GM19238 (cell line): Measurements from ENCODE around the gene LRTM2.

Experiments
- DNase-seq: peaks from one replicate; pipeline ENCODE4 v3.0.0; 2011; ENCODE audit warnings: low spot score; ENCODE audit not compliant: insufficient read length

Gene LRTM2

DNA sequence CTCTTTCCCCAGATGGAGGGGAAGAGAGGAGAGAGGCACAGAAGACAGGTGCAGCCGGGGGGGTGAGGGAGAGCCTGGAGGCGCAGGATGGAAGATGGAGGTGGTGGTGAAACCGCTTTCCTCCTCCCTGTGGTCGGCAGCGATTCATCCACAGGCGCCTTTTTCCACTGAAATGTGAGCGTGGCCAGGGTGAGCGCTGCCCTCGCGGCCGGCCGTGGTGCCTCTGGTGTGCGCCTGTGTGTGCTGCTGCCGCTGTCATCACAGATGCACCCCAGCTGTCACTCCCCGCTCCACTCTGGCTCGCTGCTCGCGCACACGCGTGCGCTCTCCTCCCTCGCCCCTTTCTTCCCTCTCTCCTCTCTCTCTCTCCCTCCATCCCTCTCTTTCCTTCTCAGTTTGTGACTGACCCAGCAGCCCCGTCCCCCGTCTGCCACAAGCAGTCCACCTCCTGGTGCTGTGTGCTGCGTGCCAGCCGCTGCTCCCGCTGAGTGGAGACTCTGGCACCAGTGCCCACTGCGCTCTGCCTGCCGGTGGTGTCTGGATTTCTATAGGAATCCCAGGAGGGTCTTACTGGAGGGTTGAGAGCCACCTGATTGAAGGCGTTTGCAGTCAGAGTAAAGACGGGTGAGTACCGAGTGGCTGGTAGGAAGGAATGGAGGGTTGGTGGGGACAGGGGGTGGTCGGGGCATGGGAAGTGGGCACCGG lies at the start of gene LRTM2:
TSS of gene LRTM2 (plus strand) at position 375 of the 705 bp plus-strand sequence. CDS start 7,584 bp downstream, outside the sequence.
- DNase-seq, result no peak

DNA sequence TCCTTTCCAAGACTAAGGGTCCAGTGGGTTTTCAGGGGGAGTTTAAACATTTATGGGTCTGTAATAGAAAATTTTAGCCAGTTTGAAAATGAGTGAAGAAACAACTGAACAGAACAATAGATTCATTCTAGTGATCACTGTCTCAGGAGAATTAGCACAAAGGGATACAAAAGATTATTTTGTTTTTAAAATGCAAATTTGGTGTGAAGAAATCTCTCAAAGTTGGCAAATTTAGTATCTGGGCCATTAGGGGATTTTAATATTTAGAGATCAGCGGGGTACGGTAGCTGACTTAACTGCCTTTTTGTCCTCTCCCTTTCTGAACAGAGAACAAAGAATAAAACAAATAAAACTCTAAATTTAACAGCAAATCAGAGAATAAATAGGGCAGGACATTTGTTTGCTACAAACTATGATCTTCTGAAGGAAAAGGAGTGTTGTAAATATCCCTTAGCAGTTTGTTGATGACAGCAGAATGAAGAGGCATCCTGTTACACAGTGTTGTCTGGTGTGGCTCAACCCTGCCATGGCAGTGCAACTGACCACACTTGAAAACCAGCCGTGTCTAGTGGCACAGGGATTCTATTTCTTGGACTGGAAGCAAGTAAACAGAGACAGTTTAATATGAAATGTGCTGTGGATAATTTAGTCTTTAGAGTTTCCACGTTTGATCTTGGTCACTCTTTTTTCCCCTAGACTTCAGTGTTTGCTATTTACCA lies 46.3 kb upstream of the LRTM2 start:
- no peak for DNase-seq

DNA sequence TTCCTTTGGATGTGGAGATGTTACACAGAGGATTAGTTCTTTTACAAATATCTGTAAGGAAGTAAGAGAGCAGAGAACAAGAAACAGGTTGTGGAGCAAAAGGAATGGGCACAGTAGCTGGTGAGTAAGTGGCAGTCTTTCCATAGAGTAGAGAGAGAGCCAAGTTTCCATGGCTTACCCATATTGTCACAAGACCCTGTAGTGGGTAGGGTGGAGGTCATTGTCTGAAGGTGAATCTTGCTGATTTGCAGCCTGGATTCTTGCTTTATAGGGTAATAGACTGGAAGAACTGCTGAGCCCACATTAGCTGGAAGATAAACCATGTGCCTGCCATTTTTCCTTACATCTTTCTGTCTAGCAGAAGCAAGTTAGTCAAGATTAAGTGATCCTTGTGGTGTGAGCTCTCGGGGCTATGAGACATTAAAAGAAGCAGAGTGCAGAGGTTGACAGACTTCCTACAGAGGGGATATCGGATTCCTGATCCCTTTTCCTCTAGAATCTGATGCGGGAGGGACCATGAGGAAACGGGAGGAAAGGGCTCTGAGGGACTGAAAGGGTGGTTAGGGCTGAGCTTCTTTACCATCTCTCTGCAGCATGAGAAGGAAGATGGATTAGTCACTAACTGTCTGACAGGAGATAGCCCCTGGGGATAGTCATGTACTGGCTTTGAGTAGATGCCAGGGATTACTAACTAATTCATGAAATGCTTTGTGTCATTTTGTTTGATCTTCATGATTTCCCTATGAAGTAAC lies 44.0 kb upstream of the LRTM2 start:
- no peak for DNase-seq

DNA sequence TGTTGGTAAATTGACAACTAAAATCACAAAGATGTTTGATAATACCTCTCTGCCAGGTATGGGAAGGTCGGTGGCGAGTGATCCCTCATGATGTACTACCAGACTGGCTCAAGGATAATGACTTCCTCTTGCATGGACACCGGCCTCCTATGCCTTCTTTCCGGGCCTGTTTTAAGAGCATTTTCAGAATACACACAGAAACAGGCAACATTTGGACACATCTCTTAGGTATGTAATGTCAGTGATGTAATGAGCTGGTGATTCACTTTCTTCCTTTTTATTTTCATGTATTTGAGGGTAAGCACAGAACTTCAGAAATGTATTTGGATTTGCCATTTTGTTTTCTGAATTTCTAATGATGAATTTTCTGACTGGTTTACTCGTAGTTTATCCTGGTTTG lies 42.6 kb upstream of the LRTM2 start:
- DNase-seq, result no peak

DNA sequence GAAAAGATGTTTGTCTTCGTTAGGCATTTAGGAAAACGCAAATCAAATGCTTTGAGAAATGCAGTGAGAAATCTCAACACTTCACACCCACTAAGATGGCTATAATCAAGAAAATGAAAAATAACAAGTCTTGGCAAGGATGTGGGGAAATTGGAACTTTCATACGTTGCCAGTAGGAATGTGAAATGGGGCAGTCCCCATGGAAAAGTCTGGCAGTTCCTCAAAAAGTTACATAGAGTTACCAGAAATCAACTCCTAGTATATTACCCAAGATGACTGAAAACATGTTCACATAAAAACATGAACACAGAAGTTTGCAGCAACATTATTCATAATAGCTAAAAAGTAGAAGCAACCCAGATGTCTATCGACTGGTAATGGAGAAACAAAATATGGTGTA lies 41.5 kb upstream of the LRTM2 start:
- no peak for DNase-seq

DNA sequence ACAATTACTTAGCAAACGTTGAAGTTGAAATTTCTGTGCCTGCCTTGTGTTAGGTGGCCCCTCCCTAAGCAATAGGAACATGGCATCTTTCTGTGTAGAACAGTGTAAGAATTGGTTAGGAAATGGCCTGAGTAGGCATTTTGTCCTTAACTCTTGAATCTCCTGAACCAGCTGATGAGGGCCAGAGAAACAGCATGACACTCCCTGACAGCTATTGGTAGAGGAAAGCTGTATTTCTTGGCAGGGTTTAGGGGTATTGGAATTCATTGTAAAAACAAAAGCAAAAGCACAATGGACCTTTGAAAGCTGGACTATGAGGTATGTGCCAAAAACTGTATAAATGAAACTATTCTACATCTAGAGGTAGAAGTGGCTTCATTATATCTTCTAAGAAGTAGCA lies 40.6 kb upstream of the LRTM2 start:
- DNase-seq, result no peak

DNA sequence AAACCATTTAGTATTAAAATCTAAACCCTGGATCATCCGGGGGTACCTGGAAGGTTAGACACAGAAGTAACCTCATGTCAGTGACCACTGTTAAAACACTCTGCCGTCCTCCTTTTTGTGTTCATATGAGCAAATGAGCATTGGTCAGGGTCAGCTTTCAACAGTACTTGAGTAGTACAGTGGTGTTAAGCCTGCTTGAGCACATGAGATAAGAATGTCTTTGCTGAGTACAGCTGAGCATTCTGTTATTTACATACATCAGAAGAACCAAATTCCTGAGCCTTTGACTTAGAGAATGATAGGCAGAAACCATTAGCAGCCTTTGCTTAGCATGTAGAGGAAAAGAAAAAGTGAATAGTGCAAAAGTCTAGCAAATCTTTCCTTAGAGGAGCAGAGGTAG lies 38.6 kb upstream of the LRTM2 start:
- no peak for DNase-seq

DNA sequence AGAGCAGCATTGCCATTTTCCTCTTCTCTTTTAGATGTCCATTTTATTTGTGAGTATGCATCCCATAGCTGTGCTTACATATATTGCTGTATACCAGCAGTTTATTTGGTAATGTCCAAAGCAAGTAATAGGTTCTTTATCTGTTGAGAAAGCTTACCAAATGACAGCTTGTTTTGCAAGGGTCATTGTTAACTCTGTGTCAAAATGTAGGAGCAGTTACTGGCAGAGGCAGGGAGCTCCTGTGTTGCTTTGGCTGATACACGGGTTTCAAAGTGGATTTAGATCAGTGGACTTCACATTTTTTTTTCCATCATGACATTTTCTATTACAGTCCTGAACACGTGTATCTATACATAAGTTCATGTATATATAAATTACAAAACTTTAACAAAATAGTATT lies 38.1 kb upstream of the LRTM2 start:
- no peak for DNase-seq

DNA sequence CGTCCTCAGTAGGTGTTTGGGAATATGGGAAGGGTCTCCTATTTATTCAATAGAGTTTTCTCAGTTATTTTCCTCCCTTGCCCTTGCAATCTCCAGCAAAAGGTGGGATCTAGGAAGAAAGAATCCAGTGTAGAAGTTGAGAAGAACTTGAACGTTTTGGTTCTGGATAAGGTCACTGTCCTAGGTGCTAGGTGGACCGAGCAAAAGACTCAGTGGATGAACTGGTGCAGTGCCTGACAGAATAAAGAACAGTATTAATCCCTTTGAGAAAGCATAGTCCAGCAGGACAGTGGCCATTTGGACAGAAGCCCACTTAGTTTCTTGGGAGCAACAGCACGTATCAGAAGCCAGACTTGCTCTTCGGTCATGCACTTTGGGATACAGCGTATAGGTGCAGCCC lies 32.7 kb upstream of the LRTM2 start:
- no peak for DNase-seq

DNA sequence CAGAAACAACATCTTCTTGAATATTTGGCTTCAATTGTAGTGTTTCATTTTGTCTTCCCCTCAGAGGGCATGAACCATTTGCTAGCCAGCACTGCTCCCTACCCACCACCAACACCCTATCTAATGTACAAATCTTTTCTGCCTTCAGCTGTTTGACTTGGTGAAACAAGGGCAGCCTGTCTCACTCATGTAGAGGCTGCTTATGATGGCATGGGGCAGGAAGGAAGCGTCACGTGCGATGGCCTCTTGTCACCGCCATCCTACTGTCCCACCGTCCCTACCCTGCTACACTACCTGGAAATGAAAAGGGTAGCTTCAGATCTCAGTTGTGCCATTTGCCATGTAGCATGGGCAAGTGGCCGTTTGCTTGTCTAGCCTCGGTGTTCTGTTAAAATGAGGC lies 29.9 kb upstream of the LRTM2 start:
- no peak for DNase-seq

DNA sequence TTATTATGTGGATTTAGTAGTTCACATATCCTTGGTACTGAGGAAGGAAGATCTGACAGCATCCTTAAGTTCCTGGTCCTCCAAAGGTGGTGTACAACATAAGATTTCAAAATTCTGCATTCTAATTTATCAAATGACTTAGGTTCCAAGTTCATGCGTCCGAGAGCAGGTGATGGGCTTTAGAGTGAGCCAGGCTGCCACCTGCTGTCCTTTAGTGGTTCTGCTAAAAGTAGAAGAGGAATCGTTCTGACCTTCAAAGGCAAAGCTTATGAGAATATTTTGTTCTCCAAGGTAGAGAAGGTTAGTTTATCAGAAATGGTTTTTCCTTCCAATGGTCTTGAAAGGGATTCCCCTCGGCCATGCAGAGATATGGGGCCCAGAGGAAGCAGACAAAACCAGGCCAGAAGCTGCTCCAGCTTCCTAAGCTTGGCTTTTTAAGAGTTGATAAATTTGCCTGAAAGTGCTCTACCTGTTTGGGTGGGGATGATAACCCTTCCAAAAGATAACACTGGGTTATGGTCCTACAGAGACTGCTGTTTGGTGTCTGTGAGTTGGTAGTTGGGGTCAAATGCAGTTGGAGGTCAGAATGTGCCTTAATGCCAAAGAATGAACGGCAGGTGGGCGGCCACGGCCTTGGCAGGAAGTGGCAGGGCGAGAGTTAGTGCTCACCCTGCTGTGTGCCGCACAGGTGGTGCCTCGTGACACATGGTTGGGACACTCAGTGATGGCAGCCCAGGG lies 29.1 kb upstream of the LRTM2 start:
- DNase-seq, result peak; percentile 44

DNA sequence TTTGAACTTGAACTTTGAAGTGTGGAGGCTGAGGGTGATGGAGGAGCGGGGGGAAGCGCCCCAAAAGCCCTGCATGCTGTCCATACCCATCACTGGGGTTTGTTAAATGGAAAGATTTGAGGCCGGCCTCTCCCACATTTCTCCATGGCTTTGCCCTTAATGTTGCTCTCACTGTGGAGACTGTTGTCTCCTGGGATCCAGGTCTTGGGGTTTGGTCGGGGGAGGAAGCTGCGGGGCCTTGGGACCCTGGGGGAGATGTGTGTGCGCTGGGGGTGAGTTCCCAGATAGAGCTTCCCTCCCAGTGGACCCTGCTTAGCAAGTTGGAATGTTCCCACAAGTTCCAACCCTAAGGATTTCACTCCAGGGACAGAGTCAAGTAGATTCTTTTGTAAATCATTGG lies 28.0 kb upstream of the LRTM2 start:
- DNase-seq, result no peak

DNA sequence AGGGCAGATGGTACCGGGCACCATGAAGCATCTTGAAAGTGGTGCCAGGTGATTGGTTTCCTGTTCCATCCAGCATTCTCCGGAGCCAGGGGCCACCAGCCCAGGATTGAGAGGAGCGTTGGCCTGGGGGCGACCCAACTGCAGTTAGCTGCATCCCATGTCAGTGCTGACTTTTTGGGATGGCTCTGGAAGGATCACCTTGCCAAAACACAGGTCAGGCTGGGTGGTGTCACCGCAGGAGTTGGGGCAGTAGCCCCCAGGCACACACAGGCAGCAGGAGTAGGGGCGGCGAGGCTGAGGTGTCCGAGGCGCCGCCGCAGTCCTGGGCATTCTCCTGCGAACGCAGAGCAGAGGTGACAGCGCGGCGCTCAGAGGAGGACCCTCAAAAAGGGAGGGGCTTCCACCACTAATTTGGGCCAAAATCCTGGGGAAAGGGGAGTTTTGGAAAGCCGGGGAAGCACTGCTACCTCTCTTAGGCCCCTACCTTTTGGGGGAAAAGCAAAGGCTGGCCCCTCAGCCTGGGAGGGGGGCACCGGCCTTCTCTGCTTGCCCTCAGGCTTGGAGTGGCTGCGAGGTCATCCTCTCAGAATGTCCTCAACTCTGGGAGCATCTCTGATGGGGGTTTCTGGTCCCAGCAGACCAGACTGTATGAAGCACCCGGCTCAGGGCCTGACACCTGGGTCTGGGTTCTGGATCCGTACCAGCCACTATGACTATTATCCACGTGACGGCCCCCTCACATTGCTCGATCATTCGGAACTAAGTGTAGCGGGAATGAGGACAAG lies 26.7 kb upstream of the LRTM2 start:
- DNase-seq, result no peak

DNA sequence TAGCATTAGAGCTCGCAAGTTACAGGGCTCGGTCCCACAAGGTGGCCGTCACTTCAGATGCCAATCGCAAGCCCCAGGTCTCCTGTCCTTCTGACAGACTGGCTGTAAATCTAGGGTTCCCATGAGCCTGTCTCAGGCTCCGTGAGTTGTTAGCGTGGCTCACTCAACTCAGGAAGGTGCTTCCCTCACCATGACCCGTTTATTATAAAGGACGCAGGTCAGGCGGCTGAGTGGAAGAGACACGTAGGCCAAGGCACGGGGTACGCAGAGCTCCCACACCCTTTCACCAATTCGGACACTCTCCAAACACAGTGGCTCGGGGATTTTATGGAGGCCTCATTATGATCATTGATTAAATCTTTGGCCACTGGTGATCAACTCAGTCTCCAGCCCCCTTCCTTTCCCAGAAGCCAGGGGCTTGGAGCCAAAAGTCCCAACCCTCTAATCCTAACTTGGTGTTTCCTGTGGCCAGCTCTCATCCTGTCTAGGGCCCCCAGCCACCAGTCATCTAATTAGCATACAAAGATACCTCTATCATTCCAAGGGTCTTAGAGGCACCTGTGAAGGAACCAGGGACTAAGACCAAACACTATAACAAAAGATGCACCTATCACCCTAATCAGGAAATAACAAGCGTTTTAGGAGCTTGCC lies 25.8 kb upstream of the LRTM2 start:
- DNase-seq, result no peak

DNA sequence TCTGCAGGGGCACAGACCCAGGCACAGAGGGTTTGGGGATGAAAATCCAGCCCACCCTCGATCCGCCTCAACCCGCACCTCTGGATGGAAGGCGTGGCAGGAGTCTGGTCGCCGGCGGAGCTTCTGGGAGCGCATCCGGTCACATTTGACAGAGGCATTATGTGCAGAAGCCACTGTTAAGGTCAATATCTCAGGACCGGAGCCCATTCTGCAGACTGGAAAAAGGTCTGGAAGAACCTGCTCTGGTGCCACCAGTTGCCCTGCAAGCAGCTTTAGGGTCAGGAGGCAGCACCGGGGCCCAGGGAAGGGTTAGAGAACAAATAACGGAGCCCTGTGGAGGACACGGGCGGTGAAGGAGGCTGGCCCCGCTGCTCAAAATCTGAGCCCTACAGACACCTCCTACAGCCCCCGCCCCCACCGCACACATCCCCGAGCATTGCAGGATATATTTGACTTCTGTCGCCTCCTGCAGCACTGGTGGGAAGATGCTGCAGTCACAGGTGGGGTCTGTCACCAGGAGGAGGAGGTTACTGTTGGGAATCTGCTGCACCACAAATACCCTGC lies 25.1 kb upstream of the LRTM2 start:
- DNase-seq, result no peak

DNA sequence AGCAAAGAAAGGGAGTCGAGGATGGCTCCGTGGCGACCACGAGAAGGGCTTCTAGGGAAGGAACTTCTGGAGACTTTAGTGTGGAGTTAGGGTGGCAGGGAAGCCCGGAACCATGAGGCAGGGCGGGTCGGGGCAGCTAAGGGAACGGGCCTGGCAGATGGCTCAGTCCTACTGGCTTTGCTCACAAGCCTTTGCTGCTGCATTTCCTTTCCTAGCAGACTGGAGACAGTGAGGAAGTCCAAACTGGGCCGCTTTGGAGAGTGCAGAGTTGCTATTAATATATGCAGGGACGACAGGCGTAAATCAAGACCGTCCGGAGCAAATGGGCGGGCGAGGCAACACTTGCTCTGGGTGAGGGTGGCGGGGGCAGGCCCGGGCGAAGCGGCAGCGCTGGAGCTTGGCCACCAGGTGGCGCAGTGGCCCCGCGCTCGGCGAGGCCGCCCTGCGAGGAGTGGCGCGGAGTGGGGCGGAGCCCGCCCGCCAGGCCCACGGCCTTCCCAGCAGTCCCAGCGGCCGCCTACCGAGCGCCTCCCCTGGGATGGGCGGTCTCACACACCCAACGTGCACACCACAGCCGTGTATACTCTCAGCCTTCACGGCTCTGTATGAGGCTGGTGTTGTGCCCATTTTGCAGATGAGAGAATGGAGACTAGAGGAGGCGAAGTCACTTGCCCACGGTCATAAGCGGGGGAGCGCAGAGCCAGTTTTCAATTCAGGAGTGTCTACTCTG lies 24.4 kb upstream of the LRTM2 start:
- DNase-seq, result peak; percentile 90

DNA sequence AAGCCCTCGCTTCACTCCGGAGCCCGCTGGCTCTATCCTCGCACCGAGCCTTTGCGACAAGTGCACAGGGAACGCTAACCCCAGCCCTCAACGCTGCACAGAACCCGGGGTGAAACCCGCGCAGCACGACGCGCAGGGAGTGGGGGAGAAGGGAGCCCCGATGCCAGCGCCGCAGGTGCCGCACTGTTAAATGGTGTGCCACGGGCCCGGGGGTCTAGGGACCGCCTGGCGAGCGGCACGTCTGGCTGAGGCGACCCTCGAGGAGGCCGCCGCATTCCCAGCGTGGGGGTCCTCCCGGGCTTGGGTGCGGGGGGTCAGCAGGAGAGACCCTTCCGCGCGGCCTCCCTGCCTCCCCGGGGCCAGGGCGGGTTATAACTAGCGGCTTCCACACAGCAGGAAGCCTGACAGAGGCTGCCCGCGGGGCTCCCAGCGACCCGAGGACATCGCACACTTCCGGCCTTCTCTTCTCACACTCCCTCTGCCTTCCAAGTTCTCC lies 23.8 kb upstream of the LRTM2 start:
- no peak for DNase-seq

DNA sequence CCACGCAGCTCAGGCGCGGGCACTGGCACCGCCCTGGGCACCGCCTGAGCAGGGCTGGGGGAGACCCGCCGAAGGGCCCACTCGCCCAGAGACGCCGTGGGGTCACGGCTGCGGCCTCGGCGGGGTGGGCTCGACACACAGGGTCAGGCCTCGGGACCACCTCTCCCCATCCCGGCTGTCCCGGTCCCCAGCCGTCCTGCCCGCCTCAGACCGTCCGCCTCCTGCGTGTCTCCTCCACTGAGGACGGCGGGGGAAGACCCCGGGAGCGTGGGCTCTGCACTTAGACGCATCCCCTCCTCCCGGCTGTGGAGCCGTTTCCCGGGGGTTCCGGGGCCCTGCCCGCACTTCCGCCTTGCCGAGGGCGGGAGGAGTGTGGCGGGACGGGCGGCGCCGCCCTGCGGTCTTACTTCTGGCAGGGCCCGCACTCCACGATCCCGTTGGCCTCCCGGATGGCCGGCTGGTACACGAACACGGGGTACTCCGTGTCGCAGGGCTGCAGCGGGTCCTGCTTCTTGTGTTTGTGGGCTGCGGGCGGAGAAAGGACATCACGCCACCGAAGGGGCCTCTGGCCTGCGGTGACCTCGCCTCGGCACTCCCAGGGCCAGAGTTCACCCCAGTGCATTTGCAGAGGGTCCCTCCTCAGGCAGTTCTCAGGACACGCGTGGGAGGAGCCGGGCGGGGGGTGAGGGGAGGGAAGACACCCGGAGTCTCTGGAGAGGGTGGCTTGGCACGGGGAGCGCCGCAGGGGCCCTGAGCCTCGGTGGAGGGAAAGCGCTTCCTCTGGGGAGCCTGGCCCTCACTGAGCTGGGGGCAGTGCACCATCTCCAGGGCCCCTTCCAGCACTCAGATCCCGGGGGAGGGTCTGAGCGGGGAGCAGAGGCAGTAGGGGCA lies 23.1 kb upstream of the LRTM2 start:
- no peak for DNase-seq
